ENCODE measurements around the gene CREBBP.

Gene CREBBP

DNA sequence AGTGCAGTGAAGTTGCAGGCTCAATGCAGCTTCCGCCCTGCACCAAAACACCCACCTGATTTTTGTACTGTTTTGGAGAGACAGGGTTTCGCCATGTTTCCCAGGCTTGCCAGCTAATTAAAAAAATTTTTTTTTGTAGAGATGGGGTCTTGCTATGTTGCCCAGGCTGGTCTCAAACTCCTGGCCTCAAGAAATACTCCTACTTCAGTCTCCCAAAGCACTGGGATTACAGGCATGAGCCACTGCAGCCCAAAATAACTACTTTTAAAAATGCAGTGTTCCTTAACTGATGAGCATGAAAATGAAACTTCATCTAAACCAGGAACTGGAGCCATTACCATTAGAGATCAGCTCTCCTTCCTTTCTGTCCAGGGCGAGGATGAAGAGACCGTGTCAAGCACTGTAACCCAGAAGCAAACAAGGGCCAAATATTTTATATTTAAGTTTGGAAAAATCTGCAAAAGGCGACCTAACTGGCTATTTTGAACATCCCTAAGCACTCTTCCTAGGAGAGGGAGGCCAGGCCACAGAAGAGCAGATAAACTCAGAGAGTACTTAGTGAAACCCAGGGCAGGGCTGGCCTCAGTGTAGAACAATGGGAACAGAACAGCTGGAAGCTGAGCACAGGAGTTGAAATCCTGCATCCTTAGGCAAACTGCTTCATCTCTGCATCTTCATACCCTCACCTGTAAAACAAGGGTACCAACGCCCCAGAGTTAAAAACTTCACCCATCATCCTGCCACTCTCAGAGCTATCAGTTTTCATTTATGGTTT is 24.0 kb downstream of the CREBBP start:
- no peak for DNase-seq (ENCODE audit: low read depth)

DNA sequence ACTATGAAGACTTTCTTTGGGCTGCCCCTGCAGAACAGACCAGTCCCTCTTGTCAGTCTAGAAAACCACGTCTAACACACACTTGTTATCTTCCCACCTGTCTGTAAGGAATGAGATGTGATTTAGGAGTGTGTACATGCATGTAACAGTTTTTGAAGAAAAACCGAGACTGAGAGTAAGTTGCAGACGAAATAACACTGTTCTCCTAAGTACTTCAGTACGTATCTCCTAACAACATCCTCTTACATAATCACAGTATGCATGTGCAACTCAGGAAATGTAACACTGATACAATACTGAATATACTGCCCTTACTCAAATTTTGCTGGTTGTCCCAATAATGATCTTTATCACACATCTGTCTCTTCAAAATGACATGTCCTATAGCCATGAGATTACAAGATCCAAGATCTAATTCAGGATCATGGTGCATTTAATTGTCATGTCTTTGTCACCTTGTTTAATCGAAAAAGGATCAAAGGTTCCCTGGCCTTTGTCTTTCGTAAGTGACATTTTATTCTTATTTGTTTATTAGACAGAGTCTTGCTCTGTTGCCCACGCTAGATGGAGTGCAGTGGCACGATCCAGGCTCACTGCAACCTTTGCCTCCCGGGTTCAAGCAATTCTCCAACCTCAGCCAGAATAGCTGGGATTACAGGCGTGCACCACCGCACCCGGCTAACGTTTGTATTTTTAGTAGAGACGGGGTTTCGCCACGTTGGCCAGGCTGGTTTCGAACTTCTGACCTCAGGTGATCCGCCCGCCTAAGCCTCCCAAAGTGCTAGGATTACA is 25.6 kb downstream of the CREBBP start:
- no peak for DNase-seq (ENCODE audit: low read depth)

DNA sequence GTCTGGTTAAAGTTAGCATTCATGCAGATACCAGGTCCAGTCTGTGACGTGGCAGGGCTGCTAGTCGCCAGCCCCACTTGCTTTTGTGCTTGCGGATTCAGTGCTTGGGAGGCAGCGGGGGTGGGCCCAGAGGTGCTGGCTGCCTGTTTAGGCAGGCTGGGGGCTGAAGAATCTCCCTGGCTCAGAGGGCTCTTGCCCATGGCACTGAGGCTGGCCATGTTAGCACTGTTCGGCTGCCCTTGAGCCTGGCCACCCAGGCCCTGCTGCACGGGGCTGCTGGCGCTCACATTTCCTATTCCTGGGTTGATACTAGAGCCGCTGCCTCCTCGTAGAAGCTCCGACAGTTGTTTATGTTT is 30.0 kb downstream of the CREBBP start:
- DNase-seq (ENCODE audit: low read depth) = no peak

DNA sequence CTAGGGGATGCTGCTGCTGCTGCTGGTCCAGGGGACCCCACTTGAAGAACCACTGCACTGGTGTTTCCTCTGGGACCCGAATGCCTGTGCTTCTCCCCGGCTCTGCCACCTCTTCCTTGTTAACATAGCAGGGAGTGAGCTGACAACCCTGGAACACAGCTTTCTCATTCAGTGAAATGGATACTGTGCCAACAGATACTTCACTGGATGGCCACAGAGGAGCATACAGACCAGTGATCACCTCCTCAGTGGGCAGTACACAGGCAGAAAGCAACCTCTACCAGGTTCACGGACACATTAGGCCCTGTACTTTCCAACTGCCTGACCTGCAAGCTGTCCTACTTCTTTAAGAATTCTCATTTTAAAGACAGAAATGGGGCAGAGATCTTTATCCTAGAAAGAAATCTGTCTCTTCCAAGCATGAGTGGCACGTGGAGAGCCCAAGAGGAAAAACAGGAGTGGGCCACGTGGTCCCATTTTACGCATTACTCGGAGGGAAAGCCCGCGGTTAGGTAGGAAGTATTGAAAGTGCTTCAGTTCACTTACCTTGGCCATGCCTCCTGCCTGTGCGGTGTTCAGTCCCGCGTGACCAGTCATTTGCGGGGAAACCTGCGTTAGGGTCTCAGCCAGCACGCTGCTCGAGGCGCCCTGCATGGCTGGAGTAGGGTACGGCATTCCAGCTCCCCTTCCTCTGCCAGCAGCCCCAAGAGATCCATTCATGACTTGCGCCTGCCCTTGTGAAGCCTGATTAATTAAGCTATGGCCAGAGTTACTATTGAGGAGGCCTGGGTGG is 30.6 kb downstream of the CREBBP start:
- DNase-seq (ENCODE audit: low read depth) = no peak

DNA sequence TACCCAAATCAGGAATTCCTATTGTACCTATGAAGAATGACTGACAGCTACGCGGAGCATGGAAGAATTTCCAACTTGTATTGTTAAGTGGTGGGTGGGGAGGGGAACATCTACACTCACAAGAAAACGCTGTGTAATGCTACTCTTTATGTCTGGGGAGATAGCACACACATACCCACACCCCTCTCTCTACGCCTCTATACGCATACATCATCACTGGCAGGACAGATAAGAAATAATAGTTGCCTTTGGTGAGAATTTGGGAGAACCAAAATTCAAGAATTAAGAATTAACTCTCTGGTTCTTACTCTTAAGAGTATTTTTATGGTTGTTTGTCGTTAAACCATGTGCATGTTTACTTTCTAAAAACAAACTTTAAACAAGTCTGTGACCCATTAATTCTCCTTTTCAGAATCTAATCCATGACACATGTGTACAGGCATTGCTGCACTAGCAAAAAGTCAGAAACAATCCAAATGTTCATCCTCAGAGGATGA is 33.9 kb downstream of the CREBBP start:
- DNase-seq (ENCODE audit: low read depth) = no peak

DNA sequence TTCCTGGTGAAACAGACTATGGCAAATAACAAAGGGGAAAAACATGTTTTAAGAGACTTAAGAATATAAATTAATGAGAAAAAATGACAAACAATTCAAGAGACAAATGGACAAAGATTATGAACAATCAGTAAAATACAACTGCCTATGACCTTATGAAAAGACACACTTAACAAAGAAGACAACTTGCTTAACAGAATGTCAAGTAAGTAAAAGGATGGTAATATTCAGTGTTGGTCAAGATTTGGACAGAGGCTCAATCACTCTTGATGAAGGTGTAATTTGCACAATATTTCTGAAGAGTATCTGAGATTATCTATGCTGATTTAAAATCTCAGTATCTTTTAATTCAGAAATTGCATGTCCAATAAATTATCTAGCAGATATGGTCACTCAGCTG is 34.4 kb downstream of the CREBBP start:
- DNase-seq (ENCODE audit: low read depth) = no peak

DNA sequence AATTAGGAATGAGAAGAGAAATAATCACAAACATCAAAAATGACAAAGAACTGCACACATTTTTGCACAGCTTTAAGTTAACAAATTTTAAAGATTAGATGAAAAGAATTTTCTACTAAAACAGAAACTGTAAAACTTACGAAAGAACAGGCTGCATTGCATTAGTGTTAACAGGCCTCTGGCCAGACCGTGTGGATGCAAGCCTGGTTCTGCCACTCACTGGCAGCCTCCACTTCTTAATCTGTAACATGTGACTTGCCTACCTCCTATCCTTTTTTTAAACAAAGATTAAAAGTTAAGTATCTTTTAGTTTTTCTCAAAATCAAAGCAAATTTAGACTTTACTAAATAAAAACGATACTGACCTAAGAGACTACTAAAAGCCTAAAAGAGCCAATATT is 37.5 kb downstream of the CREBBP start:
- no peak for DNase-seq (ENCODE audit: low read depth)

DNA sequence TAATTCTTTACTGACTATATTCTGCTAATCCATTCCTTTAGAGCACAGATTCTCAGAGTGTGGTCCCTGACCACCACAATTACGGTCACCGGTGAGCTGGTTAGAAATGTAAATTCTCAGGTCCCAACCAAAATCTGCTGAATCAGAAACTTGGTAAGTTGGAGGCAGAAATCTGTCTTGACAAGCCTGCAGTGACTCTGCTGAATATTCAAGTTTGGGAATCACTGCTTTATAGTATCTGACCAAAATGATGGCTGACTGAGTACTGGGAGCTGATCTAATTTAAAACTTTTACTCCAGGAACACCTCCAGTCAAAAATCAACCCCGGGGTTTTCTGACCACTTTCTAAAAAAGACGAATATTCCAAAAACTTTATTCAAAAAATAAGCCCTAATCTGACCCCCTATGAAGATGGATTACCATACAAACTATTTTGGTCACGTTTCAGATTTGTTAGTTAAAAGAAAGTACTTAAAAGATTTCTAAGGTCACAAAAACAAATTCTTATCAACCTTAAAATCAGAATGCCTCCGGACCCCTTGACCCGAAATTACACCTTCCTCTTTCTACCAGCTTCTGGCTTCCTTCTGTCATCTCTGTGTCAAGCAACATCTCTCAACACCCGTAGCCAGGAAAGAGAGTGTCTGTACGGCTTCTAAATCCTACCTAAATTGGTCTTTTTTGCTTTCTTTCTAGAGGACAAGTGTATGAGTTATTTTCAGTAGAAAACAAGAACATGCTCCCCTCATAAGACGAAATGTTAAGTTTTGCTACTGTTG is 38.6 kb downstream of the CREBBP start:
- DNase-seq (ENCODE audit: low read depth) = no peak

DNA sequence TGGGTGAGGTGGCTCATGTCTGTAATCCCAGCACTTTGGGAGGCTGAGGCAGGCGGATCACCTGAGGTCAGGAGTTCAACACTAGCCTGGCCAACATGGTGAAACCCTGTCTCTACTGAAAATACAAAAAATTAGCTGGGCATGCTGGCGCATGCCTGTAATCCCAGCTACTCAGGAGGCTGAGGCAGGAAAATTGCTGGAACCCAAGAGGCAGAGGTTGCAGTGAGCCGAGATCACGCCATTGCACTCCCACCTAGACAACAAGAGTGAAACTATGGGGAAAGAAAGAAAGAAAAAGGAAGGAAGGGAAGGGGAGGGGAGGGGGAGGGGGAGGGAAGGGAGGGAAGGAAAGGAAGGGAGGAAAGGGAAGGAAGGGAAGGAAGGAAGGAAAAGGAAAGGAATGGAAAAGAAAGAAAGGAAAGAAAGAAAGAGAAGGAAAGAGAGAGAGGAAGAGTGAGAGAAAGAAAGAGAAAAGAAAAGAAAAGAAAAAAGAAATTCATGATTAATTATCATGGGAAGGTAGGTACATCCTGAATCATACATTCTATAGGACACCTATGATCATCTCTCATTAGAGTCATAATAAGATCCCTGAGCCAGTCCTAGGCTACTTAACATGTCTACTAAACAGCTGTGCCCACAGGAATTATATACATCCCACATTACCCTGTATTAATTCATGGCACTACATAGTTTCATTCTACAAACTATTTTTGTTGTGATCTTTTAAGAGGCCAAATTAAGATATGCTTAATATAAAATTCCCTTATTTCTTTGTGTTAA is 40.9 kb downstream of the CREBBP start:
- DNase-seq (ENCODE audit: low read depth) = no peak

DNA sequence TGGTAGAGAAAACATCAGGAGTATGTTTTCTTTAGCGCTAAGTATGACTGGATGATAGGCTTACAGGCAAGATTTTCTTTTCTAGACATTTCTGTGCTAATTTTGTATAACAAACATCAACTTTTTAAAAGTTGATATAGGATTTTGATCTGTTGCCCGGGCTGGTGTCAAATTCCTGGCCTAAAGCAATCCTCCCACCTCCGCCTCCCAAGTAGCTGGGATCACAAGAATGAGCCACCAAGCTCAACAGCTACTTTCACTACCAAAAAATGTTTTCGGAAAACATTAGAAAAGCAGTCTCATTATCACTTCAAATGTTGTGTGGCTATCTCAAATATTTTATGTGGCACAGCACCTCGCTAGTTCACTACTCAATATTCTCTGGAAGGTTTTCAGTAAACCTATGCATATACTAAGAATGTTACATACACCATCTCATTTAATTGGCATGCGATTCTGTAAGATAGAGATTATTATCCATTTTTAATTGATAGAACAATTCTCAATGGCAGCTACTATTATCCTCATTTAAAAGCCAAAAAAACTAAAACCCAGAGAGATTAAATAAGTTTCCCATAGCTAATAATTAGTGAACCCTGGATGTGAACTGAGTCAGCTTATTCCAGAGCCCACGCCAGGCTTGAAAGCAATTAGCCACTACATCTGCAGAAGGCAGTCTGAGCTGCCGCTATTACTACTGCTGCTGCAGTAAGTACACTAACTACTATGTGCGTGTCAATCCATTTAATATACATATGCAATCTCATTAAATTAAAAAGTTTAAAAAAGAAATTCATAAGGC is 41.7 kb downstream of the CREBBP start:
- no peak for DNase-seq (ENCODE audit: low read depth)

DNA sequence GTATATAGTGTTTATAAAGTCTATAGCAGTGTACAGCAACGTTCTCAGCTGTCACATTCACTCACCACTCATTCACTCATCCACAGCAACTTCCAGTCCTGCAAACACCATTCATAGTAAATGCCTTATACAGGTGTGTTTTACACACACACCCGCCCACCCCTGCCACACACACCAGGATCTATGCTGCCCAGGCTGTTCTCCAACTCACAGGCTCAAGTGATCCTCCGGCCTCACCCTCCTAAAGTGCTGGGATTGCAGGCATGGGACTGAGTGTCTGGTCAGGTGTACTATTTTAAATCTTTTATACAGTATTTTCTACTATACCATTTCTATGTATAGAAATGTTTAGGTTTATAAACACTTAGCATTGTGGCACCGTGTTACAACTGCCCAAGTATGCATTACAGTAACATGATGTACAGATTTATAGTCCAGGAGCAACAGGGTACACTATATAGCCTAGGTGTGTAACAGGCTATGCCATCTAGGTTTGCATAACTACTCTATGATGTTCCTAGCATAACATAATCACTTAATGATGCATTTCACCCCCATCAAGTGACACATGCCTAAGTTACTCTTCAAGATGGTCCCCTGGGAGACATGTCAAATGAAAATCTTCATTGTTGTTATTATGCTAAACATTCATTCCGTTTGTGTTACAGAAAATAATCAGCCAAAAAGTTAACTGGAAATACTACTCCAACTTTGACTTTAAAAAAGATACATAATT is 42.5 kb downstream of the CREBBP start:
- DNase-seq (ENCODE audit: low read depth) = no peak

DNA sequence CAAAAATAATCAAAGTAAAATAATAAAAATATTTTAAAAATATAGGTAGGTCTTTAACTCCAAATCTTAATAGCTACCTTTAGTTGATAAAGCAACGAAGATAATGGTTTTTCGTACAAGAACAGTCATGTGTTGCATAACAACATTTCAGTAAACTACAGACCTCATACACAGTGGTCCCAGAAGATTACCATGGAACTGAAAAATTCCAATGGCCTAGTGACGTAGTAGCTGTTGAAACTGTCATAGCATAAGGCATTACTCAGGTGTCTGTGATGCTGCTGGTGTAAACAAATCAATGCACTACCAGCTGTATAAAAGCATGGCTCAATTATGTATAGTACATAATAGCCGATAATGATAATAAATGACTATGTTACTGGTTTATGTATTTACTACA is 43.9 kb downstream of the CREBBP start:
- DNase-seq (ENCODE audit: low read depth) = no peak

DNA sequence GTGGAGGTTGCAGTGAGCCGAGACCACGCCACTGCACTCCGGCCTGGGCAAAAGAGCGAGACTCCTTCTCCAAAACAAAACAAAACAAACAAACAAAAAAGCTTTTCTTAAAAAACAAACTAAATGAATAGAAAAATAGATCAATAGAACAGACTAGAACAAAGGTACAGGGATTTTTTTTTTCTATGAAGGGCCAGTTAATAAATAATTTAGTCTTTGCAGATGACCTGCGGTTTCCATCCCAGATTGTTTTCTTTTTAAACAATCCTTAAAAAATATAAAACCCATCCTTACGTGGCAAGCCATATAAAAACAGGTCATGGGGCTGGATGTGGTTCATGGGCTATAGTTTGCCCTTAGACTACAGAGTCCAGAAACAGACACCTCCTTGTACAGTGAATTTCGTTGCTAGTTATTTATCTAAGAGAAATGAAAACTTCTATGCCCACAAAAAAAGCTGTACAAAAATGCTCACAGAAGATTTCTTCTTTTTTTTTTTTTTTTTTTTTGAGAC is 45.4 kb downstream of the CREBBP start:
- no peak for DNase-seq (ENCODE audit: low read depth)

DNA sequence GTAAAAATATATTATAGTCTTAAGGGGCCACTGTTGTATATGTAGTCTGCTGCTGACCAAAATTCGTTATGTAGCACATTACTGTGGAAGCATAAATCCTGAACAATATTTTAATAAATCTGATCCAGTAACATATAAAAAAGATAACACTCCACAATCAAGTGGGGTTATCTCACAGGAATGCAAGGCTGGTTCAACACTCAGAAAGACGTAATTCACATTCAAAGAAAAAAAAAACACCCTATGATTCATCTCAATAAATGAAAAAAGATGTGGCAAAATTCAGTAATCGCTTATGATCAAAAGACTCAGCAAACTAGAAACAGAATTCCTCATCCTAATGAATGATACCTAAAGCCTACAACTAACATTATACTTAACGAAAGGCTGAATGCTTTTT is 47.8 kb downstream of the CREBBP start:
- DNase-seq (ENCODE audit: low read depth) = no peak

DNA sequence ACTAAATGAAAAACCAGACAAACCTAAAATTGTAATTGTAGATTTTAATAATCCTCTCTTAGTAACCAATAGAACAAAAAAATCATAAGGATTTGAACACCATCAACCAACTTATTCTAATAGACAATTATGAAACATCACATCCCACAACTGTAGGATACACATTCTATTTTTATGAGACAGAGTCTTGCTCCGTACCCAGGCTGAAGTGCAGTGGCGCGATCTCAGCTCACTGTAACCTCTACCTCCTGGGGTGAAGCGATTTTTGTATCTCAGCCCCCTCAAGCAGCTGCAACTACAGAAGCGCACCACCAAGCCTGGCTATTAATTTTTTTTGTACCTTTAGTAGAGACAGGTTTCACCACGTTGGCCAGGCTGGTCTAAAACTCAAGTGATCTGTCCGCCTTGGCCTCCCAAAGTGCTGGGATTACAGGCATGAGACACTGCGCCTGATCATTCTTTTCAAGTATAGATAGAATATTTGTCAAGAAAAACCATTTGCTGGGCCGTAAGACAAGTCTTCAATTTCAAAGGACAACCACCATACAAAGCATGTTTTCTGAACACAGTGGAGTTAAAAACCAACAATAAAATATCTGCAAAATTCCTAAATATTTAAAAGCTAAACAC is 49.8 kb downstream of the CREBBP start:
- DNase-seq (ENCODE audit: low read depth) = no peak

DNA sequence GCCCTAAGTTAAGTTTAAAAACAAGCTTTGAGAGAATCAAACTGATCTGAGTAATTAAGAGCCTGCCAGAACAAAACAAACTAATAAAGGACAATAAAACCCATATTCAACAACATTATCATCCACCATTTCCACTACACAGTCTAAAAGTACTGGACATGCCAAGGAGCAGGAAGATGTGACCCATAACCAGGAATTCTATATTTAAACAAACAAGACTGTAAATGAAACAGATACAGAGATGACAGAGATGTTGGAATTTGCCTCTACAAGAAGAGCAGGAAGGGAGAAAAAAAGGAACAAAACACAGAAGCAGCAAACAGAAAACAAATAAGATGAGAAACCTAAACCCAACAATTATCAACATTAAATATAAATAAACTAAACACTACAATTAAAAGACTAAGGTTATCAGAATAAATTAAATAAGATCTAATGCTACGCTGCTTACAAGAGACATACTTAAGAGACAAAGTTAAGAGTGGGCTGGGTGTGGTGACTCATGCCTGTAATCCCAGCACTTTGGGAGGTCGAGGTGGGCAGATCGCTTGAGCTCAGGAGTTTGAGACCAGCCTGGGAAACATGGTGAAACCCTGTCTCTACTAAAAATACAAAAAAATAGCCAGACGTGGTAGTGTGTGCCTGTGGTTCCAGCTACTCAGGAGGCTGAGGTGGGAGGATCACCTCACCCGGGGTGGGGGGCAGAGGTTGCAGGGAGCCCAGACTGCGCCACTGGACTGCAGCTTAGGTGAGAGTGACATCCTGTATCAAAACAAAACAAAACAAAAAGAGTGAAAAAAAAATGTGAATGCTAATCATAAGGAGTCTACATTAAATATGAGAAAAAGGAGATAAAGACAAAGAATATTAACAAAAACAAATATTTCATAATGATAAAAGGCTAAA is 50.6 kb downstream of the CREBBP start:
- DNase-seq (ENCODE audit: low read depth) = no peak

DNA sequence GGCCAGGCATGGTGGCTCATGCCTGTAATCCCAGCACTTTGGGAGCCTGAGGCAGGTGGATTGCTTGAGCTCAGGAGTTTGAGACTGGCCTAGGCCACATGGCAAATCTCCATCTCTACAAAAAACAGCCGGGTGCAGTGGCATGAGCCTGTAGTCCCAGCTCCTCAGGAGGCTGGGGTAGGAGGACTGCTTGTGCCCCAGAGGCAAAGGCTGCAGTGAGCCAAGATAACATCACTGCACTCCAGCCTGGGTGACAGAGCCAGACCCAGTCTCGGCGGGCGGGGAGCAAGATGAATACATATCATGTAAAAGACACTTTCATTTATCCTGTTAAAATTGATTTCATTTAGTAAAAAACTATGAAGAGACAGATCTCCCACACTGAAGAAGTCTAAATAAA is 54.6 kb downstream of the CREBBP start:
- no peak for DNase-seq (ENCODE audit: low read depth)

DNA sequence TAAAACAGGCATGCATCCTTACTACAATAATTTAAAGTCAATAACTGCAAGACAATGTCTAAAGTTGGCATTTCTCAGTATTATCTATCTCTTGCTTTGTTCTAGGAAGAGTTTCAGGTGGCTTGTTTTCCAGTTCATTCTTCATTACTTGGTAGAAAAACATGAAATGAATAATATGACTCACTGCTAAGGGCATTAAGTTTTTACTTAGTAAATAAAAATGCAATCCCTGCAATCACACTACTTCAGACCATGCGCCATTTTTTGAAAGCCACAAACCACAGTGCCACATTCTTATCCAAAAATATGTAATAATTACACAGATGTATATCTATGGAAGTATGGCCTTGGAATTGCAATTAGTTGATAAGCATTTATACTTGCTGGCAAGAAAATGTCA is 55.4 kb downstream of the CREBBP start:
- no peak for DNase-seq (ENCODE audit: low read depth)

All from stimulated activated CD8-positive, alpha-beta memory T cell treated with anti-CD3 and anti-CD28 coated beads, Interleukin-15, amount 100 ng/mL, for 1 hour (primary cell).